WI38 (cell line): ENCODE results near the gene KDM5B.

Experiments used
- H3K4me3 ChIP-seq: 2 replicates; pipeline ENCODE4 v1.5.1; 2011; ENCODE audit warnings: low read depth, mild to moderate bottlenecking, control low read depth, low read length
- CTCF ChIP-seq: IDR thresholded peaks from 2 replicates; pipeline ENCODE4 v1.5.1; 2012; ENCODE audit warnings: low read depth, mild to moderate bottlenecking, control low read depth, low read length

Gene KDM5B

DNA sequence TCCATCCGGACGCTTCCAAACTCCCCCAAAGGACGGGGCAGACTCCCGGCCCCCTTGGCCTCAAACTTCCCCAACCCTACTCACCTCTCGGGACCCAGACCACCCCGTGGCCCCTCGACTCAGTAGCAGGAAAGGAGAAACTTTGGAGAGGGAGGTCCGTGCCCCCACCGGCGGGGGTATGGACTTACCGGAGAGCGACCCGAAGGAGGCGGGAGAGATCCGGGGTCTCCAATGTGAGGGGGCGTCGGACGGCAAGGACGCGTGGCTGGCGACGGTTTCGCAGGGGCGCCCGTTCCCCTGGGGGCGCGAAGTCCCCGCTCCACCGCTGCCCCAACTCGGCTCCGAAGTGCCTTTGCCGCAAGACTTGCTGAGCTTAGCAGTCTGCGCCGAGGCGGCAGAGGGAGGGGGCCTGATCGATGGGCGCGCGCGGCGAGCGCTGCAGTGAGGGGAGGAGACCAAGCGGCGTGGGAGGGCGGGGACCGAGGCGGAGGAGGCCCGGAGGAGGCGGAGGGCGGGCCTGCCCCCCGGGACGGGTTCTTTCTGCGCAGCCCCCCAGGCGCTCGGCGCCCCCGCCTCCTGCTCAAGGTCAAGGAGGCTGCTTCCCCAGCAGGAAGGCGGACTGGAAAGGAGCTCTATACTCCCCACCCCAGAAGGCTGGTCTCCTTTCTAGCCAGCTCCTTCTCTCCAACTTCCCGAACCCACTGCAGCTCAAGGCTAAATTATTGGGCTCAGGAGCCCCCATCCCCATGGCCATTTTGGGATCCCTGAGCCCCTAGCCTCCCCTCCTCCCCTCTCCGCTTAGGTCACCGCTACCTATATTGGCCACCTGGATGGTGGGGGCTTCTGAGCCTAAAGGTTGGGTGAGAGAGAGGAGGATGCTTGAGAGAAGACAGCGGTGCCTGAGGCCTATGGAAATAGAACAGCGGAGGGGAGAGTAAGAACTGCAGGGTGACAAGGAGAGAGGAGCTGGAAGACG, 97.9 kb downstream of the KDM5B start, which contains the start of gene SYT2:
Gene SYT2 (minus strand): TSS at position 385 of the 976 bp plus-strand sequence. CDS start 104,682 bp downstream, outside the sequence.
- no peak for TF ChIP-seq CTCF
- peak within 1 kb of the TSS; percentile 8; the same call in 1 of the 2 replicates for H3K4me3 ChIP-seq

DNA sequence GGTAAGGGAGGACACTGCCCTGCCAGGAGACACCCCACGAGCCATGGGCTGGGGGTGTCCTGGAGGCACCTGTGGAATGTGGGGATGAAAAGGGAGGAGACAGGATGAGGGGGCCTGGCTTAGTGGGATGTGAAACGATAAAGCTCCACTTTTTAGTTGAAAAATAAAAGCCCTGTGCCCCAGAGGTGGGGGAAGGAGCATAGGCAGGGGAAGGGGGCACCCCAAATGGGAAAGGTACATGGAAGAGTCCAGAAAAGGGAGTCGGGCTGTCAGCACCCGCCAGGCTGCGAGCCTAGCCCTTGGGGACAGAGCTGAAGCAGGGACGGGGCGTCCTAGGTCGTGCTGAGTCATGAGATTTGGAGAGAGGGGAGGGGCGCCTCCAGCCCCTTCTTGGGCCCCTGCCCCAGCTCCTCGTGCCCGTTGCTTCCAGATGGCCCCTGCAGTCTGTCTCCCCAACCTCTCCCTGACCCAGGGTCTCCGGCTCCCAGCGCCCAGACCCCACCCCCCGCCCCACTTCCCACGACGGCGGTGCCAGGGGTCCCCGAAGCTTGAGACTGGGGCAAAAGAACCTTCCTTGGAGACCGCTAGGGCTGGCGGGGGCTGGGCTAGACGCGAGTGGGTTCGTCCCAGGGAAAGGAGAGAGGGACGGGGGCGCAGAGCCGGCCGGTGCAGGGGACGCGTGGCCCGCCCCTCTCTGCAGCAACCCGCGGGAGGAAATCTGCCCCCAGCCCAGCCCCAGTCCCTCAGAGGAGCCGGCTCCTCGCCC, 98.8 kb downstream of the KDM5B start:
- H3K4me3 ChIP-seq, result no peak overlapping the region; the same call in 1 of the 2 replicates
- TF ChIP-seq CTCF, result no peak

GRCh38 chr1:202708456-202709275, 99.6 kb downstream of the KDM5B start:
- no peak for TF ChIP-seq CTCF
- no peak overlapping the region for H3K4me3 ChIP-seq

GRCh38 chr1:202706851-202707250, 101.4 kb downstream of the KDM5B start:
- no peak for TF ChIP-seq CTCF
- H3K4me3 ChIP-seq, result no peak overlapping the region

DNA sequence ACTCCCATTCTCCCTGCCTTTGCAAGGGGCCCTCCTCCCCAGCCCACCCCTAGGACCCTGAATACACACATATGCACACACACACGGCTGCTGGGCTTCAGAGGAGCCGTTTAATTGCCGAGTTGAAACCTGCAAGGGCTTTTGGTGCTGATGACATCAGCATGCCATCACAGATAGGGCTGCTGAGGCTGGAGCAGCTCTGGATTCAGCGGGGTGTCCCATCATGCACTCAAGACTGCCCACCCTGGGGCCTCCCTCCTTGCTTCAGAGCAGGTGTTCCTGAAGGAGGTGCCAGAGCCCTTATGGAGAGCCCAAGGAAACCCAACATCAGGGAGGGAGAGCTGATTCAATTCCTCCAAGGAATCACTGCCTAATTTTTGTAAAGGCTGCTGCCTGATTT, 103.6 kb downstream of the KDM5B start:
- TF ChIP-seq CTCF, result no peak
- H3K4me3 ChIP-seq, result no peak overlapping the region

DNA sequence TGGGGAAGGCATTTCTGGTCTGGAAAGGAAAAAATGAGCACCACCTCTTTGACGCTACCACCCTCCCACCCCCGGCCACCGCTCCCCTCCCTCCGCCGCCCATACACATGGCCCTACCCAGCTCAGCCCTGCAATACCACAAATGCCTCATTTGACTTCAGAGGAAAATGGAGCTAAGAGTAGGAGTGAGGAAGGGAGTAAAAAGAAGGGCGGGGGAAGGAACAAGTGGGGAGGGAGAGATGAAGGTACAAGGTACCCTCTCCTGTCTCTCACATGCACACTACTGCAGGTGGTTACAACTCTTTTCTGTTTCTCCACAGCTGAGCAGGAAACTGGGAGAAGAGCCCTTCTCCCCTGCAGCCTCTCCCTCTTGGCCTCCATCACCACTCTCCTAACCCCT, 105.0 kb downstream of the KDM5B start:
- no peak overlapping the region for H3K4me3 ChIP-seq
- no peak for TF ChIP-seq CTCF
